ENCODE measurements around the gene KRT73.
A peak's percentile ranks its signal among the peaks of the same experiment; 100 is the strongest.

Gene KRT73

GRCh38 chr12:52566847-52567291, 51.5 kb downstream of the KRT73 start:
- Histone ChIP-seq H4K20me1 (ENCODE audit: insufficient read depth, low read length, poor library complexity, severe bottlenecking) (no peaks in the 10 kb centered on the region), H3K9ac (ENCODE audit: low read depth, low read length, poor library complexity, severe bottlenecking) (no peak overlapping the region)

GRCh38 chr12:52564582-52564981, 53.8 kb downstream of the KRT73 start:
- no peak overlapping the region for H3K4me3 ChIP-seq (ENCODE audit: low read length, poor library complexity, severe bottlenecking)
- TF ChIP-seq EZH2phosphoT487 (IDR thresholded peaks at IDR 0.05; ENCODE audit: borderline replicate concordance) (no peak), CTCF (conservative IDR thresholded peaks at IDR 0.05; ENCODE audit: low read length) (no peak)

More at GRCh38 chr12:52566847-52567291, 51.5 kb downstream of the KRT73 start:
- Histone ChIP-seq H3F3A (ENCODE audit: low read depth) (no peaks in the 10 kb centered on the region), H3K9me3 (ENCODE audit: insufficient read depth, low read depth, low read length) (no peaks in the 10 kb centered on the region), H3K4me3 (ENCODE audit: low read length, poor library complexity, severe bottlenecking) (no peak overlapping the region), H2AFZ (ENCODE audit: low read length) (no peak overlapping the region), H3K79me2 (ENCODE audit: insufficient read depth, low read length) (no peaks in the 10 kb centered on the region), H3K27me3 (ENCODE audit: insufficient read depth, low read length, poor library complexity, severe bottlenecking) (no peaks in the 10 kb centered on the region), H3K4me1 (ENCODE audit: insufficient read depth, low read length, poor library complexity, severe bottlenecking) (no peaks in the 10 kb centered on the region), H3K9me2 (replicated peaks; ENCODE audit: low read depth, low read length) (no peaks in the 10 kb centered on the region), H3K4me2 (ENCODE audit: low read depth, low read length, poor library complexity, severe bottlenecking) (no peak overlapping the region), H3K36me3 (ENCODE audit: insufficient read depth, low read length) (no peaks in the 10 kb centered on the region)
- no peak for TF ChIP-seq EZH2phosphoT487 (IDR thresholded peaks at IDR 0.05; ENCODE audit: borderline replicate concordance)
- no peak for TF ChIP-seq CTCF (conservative IDR thresholded peaks at IDR 0.05; ENCODE audit: low read length)

GRCh38 chr12:52561880-52562449, 56.4 kb downstream of the KRT73 start:
- Histone ChIP-seq H2AFZ (ENCODE audit: low read length) (no peak overlapping the region), H3K27me3 (ENCODE audit: insufficient read depth, low read length, poor library complexity, severe bottlenecking) (no peaks in the 10 kb centered on the region), H3K4me1 (ENCODE audit: insufficient read depth, low read length, poor library complexity, severe bottlenecking) (no peaks in the 10 kb centered on the region), H3K4me2 (ENCODE audit: low read depth, low read length, poor library complexity, severe bottlenecking) (no peak overlapping the region), H4K20me1 (ENCODE audit: insufficient read depth, low read length, poor library complexity, severe bottlenecking) (no peaks in the 10 kb centered on the region), H3K9ac (ENCODE audit: low read depth, low read length, poor library complexity, severe bottlenecking) (no peak overlapping the region), H3K9me2 (replicated peaks; ENCODE audit: low read depth, low read length) (no peaks in the 10 kb centered on the region), H3K79me2 (ENCODE audit: insufficient read depth, low read length) (no peaks in the 10 kb centered on the region), H3K36me3 (ENCODE audit: insufficient read depth, low read length) (no peaks in the 10 kb centered on the region), H3K4me3 (ENCODE audit: low read length, poor library complexity, severe bottlenecking) (no peak overlapping the region), H3K9me3 (ENCODE audit: insufficient read depth, low read depth, low read length) (no peaks in the 10 kb centered on the region), H3F3A (ENCODE audit: low read depth) (no peaks in the 10 kb centered on the region)
- TF ChIP-seq EZH2phosphoT487 (IDR thresholded peaks at IDR 0.05; ENCODE audit: borderline replicate concordance) (no peak), CTCF (conservative IDR thresholded peaks at IDR 0.05; ENCODE audit: low read length) (peak; percentile 51)

More at GRCh38 chr12:52564582-52564981, 53.8 kb downstream of the KRT73 start:
- Histone ChIP-seq H3K36me3 (ENCODE audit: insufficient read depth, low read length) (no peaks in the 10 kb centered on the region), H3K9me2 (replicated peaks; ENCODE audit: low read depth, low read length) (no peaks in the 10 kb centered on the region), H3K4me1 (ENCODE audit: insufficient read depth, low read length, poor library complexity, severe bottlenecking) (no peaks in the 10 kb centered on the region), H3K4me2 (ENCODE audit: low read depth, low read length, poor library complexity, severe bottlenecking) (no peak overlapping the region), H3K79me2 (ENCODE audit: insufficient read depth, low read length) (no peaks in the 10 kb centered on the region), H2AFZ (ENCODE audit: low read length) (no peak overlapping the region), H3F3A (ENCODE audit: low read depth) (no peaks in the 10 kb centered on the region), H3K27me3 (ENCODE audit: insufficient read depth, low read length, poor library complexity, severe bottlenecking) (no peaks in the 10 kb centered on the region), H3K9me3 (ENCODE audit: insufficient read depth, low read depth, low read length) (no peaks in the 10 kb centered on the region), H3K9ac (ENCODE audit: low read depth, low read length, poor library complexity, severe bottlenecking) (no peak overlapping the region), H4K20me1 (ENCODE audit: insufficient read depth, low read length, poor library complexity, severe bottlenecking) (no peaks in the 10 kb centered on the region)

All from Loucy (cell line).